ENCODE results near the gene GPR75. TPM values are rescaled to one million over a fixed set of nuclear protein-coding genes. Genes with fewer than 3 reads are reported as not detected.

Gene GPR75
- total and polyA plus RNA-seq, 2 of the 8 experiments (the other 6 are each of a cell fraction or from before 2014, with no cell fraction given), result 3.5 to 4.3 TPM

- Histone ChIP-seq H3K27ac (ENCODE audit: low read depth, low read length) (no peak overlapping the region), H2BK20ac (ENCODE audit: low read length) (no peak overlapping the region), H3K4me2 (ENCODE audit: insufficient read depth in 1 of 2, low read depth in 2 of 2, low read length in 2 of 2) (peak overlapping the region in 1 of 2 experiments; percentile 30; a peak in 1 of 4 replicates), H4K5ac (ENCODE audit: insufficient read length, low read depth, low read length) (no peak overlapping the region), H3K18ac (ENCODE audit: extremely low read depth, low read length) (no peak overlapping the region), H2BK12ac (ENCODE audit: low read depth, low read length) (no peak overlapping the region), H3K27me3 (replicated peaks in 1 of 4; ENCODE audit: control insufficient read depth in 3 of 4, extremely low read depth in 1 of 4, insufficient read depth in 3 of 4, low read length in 3 of 4) (no peaks in the 10 kb centered on the region), H2BK15ac (ENCODE audit: low read length) (no peak overlapping the region), H4K91ac (replicated peaks; ENCODE audit: insufficient read length, low read length) (no peak overlapping the region), H3K4me3 (ENCODE audit: extremely low read depth in 1 of 4, insufficient read depth in 2 of 4, low read depth in 3 of 4, low read length in 4 of 4) (no peak overlapping the region), H3K36me3 (ENCODE audit: control insufficient read depth in 2 of 4, insufficient read depth in 4 of 4, low read length in 3 of 4) (no peaks in the 10 kb centered on the region), H2AK5ac (ENCODE audit: low read depth, low read length) (no peak overlapping the region), H3K9me3 (ENCODE audit: insufficient read depth in 2 of 2, low read depth in 1 of 2, low read length in 1 of 2) (no peaks in the 10 kb centered on the region), H3K4ac (replicated peaks; ENCODE audit: insufficient read length, low read depth, low read length) (no peak overlapping the region), H4K8ac (ENCODE audit: extremely low read depth, insufficient read depth, low read length) (no peak overlapping the region), H2BK5ac (ENCODE audit: low read depth, low read length) (no peak overlapping the region; the same call in 1 of the 2 replicates), H3K56ac (replicated peaks; ENCODE audit: insufficient read length, low read depth, low read length) (no peak overlapping the region), H3K23ac (ENCODE audit: insufficient read length) (no peak overlapping the region), H3K79me2 (ENCODE audit: control insufficient read depth in 1 of 2, insufficient read depth in 2 of 2, low read length in 2 of 2) (no peaks in the 10 kb centered on the region), H3K14ac (ENCODE audit: insufficient read length) (no peak overlapping the region), H2AFZ (ENCODE audit: low read length) (no peak overlapping the region), H2BK120ac (replicated peaks; ENCODE audit: low read depth, low read length) (no peak overlapping the region), H3K23me2 (ENCODE audit: low read depth, low read length) (no peaks in the 10 kb centered on the region), H3K9ac (replicated peaks in 1 of 4; ENCODE audit: extremely low read depth in 1 of 4, low read depth in 3 of 4, low read length in 3 of 4) (no peak overlapping the region), H3K4me1 (replicated peaks in 1 of 4; ENCODE audit: control insufficient read depth in 3 of 4, insufficient read depth in 4 of 4, low read length in 3 of 4) (peaks cover 0 to 10% (median 8%) of the 10 kb centered on the region in 4 experiments; a peak in 5 of 7 replicates), H4K20me1 (replicated peaks in 1 of 2; ENCODE audit: control insufficient read depth in 1 of 2, insufficient read depth in 2 of 2, low read length in 2 of 2) (no peaks in the 10 kb centered on the region), H3K79me1 (ENCODE audit: low read depth, low read length) (no peaks in the 10 kb centered on the region)
- POLR2A ChIA-PET (ENCODE audit: partially characterized antibody), result interaction anchor here (0.7 to 0.8 kb wide), 2 partner anchors 143 to 509 kb away, joined by 3 read pairs; partner anchors contain the start of gene PSME4
- CTCF ChIA-PET (ENCODE audit: partially characterized antibody), result interaction anchor here (0.7 kb wide), 1 partner anchor 8 kb away, joined by 3 read pairs; no protein-coding TSS in a partner anchor
- no peak for DNase-seq (ENCODE audit: low read depth in 1 of 2, low spot score in 2 of 2)
- WGBS, 2 experiments (ENCODE audit: extremely low coverage in 1 of 2, insufficient coverage in 1 of 2, insufficient read length in 1 of 2, insufficient replicate concordance in 2 of 2, low coverage in 1 of 2, low lambda C conversion rate in 2 of 2, missing lambda C conversion rate in 1 of 2), result 91% methylated on average over 3 of the region's 3 CpGs; no CpG with 5 or more reads in 1 of the 2 experiments
- no peak for FAIRE-seq
- TF ChIP-seq BCL11A (IDR thresholded peaks at IDR 0.05; ENCODE audit: low read depth in 2 of 2, low read length in 2 of 2) (no peak), E2F6 (IDR thresholded peaks at IDR 0.05) (no peak), CBX5 (IDR thresholded peaks at IDR 0.05; ENCODE audit: low read depth, low read length) (no peak), CBX8 (IDR thresholded peaks at IDR 0.05; ENCODE audit: borderline replicate concordance, low read depth, low read length) (no peak), CTBP2 (IDR thresholded peaks at IDR 0.05; ENCODE audit: borderline replicate concordance, insufficient read depth, insufficient read length, low read length) (no peak), JUND (IDR thresholded peaks at IDR 0.05; ENCODE audit: low read length) (no peak), TCF12 (IDR thresholded peaks at IDR 0.05; ENCODE audit: low read depth, low read length) (no peak), NRF1 (IDR thresholded peaks at IDR 0.05; ENCODE audit: low read depth, low read length) (no peak), ASH2L (IDR thresholded peaks at IDR 0.05; ENCODE audit: low read length) (no peak), KDM4A (IDR thresholded peaks at IDR 0.05; ENCODE audit: low read depth, low read length, severe bottlenecking) (no peak), ATF3 (IDR thresholded peaks at IDR 0.05; ENCODE audit: insufficient read depth, low read depth, low read length) (no peak)
Observed at GRCh38 chr2:53827398-53828175, 32.2 kb downstream of the GPR75 start.

Measured in H1 (cell line).